Psoas muscle (tissue), 8 donors: ENCODE measurements around the gene CUTA. TPM values are rescaled to one million over a fixed set of nuclear protein-coding genes. Genes with fewer than 3 reads are reported as not detected.

Source experiments
- ATAC-seq, 4 donors: fragments of 200-7000 bp; cut with Tn5 transposase; one replicate each; pipeline ENCODE4 v1.9.1; 2020; ENCODE audit warnings: moderate library complexity in 3 of 4, mild to moderate bottlenecking in 2 of 4
- DNase-seq, 2 donors: peaks; one replicate each; pipeline ENCODE4 v3.0.0-alpha.2; 2020
- H3K27ac ChIP-seq: fragments of 200-600 bp; one replicate; pipeline ENCODE4 v1.8.0; 2022
- H3K27me3 ChIP-seq, 3 donors: fragments of 200-600 bp in 1 of 3; one replicate each; pipeline versions ENCODE4 v1.6.1 to v1.8.0; 2013 to 2022; ENCODE audit warnings: low read length in 2 of 3, mild to moderate bottlenecking in 2 of 3, moderate library complexity in 1 of 3; ENCODE audit not compliant: insufficient read depth in 3 of 3
- H3K36me3 ChIP-seq, 2 donors: fragments of 200-600 bp in 1 of 2; one replicate each; pipeline versions ENCODE4 v1.6.1 to v1.8.0; 2013 to 2022; ENCODE audit warnings: low read depth in 1 of 2, mild to moderate bottlenecking in 1 of 2, moderate library complexity in 1 of 2; ENCODE audit not compliant: insufficient read depth in 1 of 2
- H3K4me1 ChIP-seq: fragments of 200-600 bp; one replicate; pipeline ENCODE4 v1.8.0; 2022
- H3K4me3 ChIP-seq: fragments of 200-600 bp; one replicate; pipeline ENCODE4 v1.8.0; 2022; ENCODE audit warnings: mild to moderate bottlenecking
- H3K9me3 ChIP-seq: fragments of 200-600 bp; one replicate; pipeline ENCODE4 v1.8.0; 2022
- CTCF ChIP-seq: fragments of 200-600 bp; IDR thresholded peaks from one replicate; pipeline ENCODE4 v1.8.0; 2022; ENCODE audit warnings: antibody characterized with exemption
- WGBS, 3 donors: extraction: QIAGEN DNeasy Blood & Tissue Kit; methylation state at CpG; one replicate each; pipeline versions ENCODE4 v1.1.6 to v1.1.7; 2013; 5-methylcytosine and 5-hydroxymethylcytosine counted together
- intact Hi-C, 2 donors: fragments of 100-400 bp; cut with DNase I; formaldehyde crosslinking; loops; one replicate each; pipeline versions ENCODE4 v1.11.0 to v1.14.2; 2022
- polyA plus RNA-seq, 3 donors: library from polyadenylated mRNA; stranded (reverse); fragments of 200-250 nt; gene quantifications; one replicate each; pipeline ENCODE4 v1.2.3, GENCODE V29; 2013
- total RNA-seq, 4 donors: library from RNA; stranded (reverse); fragmentation: NEBNext Ultra II Directional in 2 of 4; extraction: Animal tissue kit (Norgen Biotek cat#: 25700) in 2 of 4; gene quantifications; one replicate each; pipeline versions ENCODE4 v1.2.1 to v1.2.4, GENCODE V29; 2021 to 2023
- donor health status: healthy with polysubstance abuse.
- donor health status: DM: no; HTN: no; CAD: no; lungs with moderate emphysema.
- donor health status: Bipolar disorder and iron deficiency.
- donor health status: healthy.
- donor health status: DM: yes; HTN: yes; CAD: no.
- donor health status: DM: no; HTN: no; CAD: no.
- donor health status: DM: no; HTN: no; CAD: no.
- donor health status: DM: yes; HTN: yes; CAD: no.

Gene CUTA
- total and polyA plus RNA-seq, 7 donors: 75.4 to 126 (median 102) TPM

- Histone ChIP-seq H3K36me3 (peaks cover 0 to 26% of the 10 kb centered on the region in 2 donors), H3K4me1 (peaks cover 3% of the 10 kb centered on the region), H3K27me3 (no peaks in the 10 kb centered on the region), H3K9me3 (no peaks in the 10 kb centered on the region), H3K27ac (no peak overlapping the region), H3K4me3 (no peak overlapping the region)
- WGBS, 3 donors: 73 to 90% (median 75%) methylated on average over 1 of the region's 1 CpG
- intact Hi-C loops: no loop called here
- DNase-seq (no peak), ATAC-seq (peak; percentile 5 to 41 (median 18))
- no peak for TF ChIP-seq CTCF
Observed at GRCh38 chr6:33433001-33433543, 15.2 kb upstream of the CUTA start.

- Histone ChIP-seq H3K4me1 (peaks cover 3% of the 10 kb centered on the region), H3K27me3 (no peaks in the 10 kb centered on the region), H3K9me3 (no peaks in the 10 kb centered on the region), H3K36me3 (peaks cover 0 to 22% of the 10 kb centered on the region in 2 donors), H3K4me3 (no peak overlapping the region), H3K27ac (no peak overlapping the region)
- no peak for TF ChIP-seq CTCF
- 81 to 85% (median 83%) methylated on average over 10 of the region's 10 CpGs for WGBS, 3 donors
- intact Hi-C loops: no loop called here
- no peak for ATAC-seq
- no peak for DNase-seq
Observed at GRCh38 chr6:33432546-33432945, 14.6 kb upstream of the CUTA start.

- no peak for DNase-seq
- Histone ChIP-seq H3K36me3 (peaks cover 0 to 17% of the 10 kb centered on the region in 2 donors), H3K4me1 (peaks cover 8% of the 10 kb centered on the region), H3K27ac (no peak overlapping the region), H3K27me3 (no peaks in the 10 kb centered on the region), H3K4me3 (no peak overlapping the region), H3K9me3 (no peaks in the 10 kb centered on the region)
- intact Hi-C loops: no loop called here
- TF ChIP-seq CTCF: no peak
- 62 to 75% (median 74%) methylated on average over 10 to 12 of the region's 12 CpGs for WGBS, 3 donors
- no peak for ATAC-seq
Observed at GRCh38 chr6:33431880-33432541, 14.1 kb upstream of the CUTA start.

- Histone ChIP-seq H3K9me3 (no peaks in the 10 kb centered on the region), H3K27me3 (no peaks in the 10 kb centered on the region), H3K36me3 (peaks cover 0 to 10% of the 10 kb centered on the region in 2 donors), H3K27ac (no peak overlapping the region), H3K4me3 (no peak overlapping the region), H3K4me1 (peaks cover 9% of the 10 kb centered on the region)
- WGBS, 3 donors: 14 to 27% (median 19%) methylated on average over 12 of the region's 12 CpGs
- no peak for ATAC-seq
- DNase-seq: peak; percentile 53 to 75
- TF ChIP-seq CTCF: no peak
- intact Hi-C loops: no loop called here
Observed at GRCh38 chr6:33430991-33431879, 13.3 kb upstream of the CUTA start.
